ENCODE data around the gene SAE1. TPM values are rescaled to one million over a fixed set of nuclear protein-coding genes. Genes with fewer than 3 reads are reported as not detected.

Gene SAE1
- total RNA-seq, 4 donors from 2014 or later = 27.3 to 85.4 (median 51.8) TPM

DNA sequence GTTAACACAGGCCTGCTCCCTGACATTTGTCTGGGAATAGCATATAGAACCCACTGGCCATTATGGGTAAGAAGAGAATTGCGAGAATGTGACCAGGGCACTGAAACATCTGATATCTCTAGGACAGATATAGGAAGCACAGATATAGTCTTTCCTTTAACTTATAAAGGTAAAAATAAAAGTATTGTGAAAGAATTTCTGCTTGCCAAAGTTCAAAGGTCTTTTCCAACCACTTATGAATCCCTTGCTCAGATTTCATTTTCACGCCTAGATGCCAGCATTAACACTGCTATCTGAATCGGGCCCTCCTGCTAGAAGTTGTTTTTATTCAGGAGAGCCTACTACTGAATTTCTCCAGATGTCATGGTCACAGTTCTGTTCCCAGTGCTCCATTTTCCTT, 72.6 kb downstream of the SAE1 start:
- Histone ChIP-seq H3K4me3 (no peak overlapping the region), H3K9me3 (no peaks in the 10 kb centered on the region), H3K4me1 (peaks cover 0 to 8% (median 6%) of the 10 kb centered on the region in 4 donors), H3K27ac (peak overlapping the region in 2 of 4 donors; percentile 21), H3K36me3 (peaks cover 0 to 20% (median 2%) of the 10 kb centered on the region in 4 donors), H3K27me3 (no peaks in the 10 kb centered on the region)
- no peak for TF ChIP-seq POLR2AphosphoS5 (IDR thresholded peaks at IDR 0.05)
- no peak for TF ChIP-seq EP300 (IDR thresholded peaks at IDR 0.05; ENCODE audit: low read depth)
- TF ChIP-seq POLR2A (IDR thresholded peaks at IDR 0.05) = no peak
- TF ChIP-seq, protein P1, sequence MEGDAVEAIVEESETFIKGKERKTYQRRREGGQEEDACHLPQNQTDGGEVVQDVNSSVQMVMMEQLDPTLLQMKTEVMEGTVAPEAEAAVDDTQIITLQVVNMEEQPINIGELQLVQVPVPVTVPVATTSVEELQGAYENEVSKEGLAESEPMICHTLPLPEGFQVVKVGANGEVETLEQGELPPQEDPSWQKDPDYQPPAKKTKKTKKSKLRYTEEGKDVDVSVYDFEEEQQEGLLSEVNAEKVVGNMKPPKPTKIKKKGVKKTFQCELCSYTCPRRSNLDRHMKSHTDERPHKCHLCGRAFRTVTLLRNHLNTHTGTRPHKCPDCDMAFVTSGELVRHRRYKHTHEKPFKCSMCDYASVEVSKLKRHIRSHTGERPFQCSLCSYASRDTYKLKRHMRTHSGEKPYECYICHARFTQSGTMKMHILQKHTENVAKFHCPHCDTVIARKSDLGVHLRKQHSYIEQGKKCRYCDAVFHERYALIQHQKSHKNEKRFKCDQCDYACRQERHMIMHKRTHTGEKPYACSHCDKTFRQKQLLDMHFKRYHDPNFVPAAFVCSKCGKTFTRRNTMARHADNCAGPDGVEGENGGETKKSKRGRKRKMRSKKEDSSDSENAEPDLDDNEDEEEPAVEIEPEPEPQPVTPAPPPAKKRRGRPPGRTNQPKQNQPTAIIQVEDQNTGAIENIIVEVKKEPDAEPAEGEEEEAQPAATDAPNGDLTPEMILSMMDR (IDR thresholded peaks at IDR 0.05) = no peak
- no peak for DNase-seq
- WGBS, 2 donors (ENCODE audit: low coverage in 1 of 2) = 56 to 70% methylated on average over 3 of the region's 3 CpGs
- intact Hi-C loops (cut with DNase I; ENCODE audit: low total_unique reads) = loop anchor here (10.0 kb wide), 1 partner anchor 48 kb away; no protein-coding TSS in a partner anchor
- in situ Hi-C loops (cut with MboI; ENCODE audit: low pct_ligation_motif_present in 1 of 4, low pct_unique_long_range_greater_than_20kb in 1 of 4, low sequenced_read_pairs in 3 of 4) = no loop called here

- Histone ChIP-seq H3K27ac (peak overlapping the region; percentile 70 to 74 (median 73)), H3K9me3 (no peaks in the 10 kb centered on the region), H3K27me3 (no peaks in the 10 kb centered on the region), H3K36me3 (peaks cover 0 to 13% (median 5%) of the 10 kb centered on the region in 4 donors), H3K4me1 (peaks cover 7 to 10% (median 9%) of the 10 kb centered on the region in 4 donors), H3K4me3 (no peak overlapping the region)
- TF ChIP-seq POLR2AphosphoS5 (IDR thresholded peaks at IDR 0.05) (no peak), POLR2A (IDR thresholded peaks at IDR 0.05) (no peak), EP300 (IDR thresholded peaks at IDR 0.05; ENCODE audit: low read depth) (no peak)
- TF ChIP-seq, protein P1 (IDR thresholded peaks at IDR 0.05) = no peak
- DNase-seq = no peak
- 85% methylated on average over 13 of the region's 13 CpGs; no CpG with 5 or more reads in 1 of the 2 donors for WGBS, 2 donors (ENCODE audit: low coverage in 1 of 2)
- in situ Hi-C loops (cut with MboI; ENCODE audit: low pct_ligation_motif_present in 1 of 4, low pct_unique_long_range_greater_than_20kb in 1 of 4, low sequenced_read_pairs in 3 of 4) = loop anchor here in 1 of 4 donors (5.0 kb wide), 1 partner anchor 38 kb away; no protein-coding TSS in a partner anchor
- intact Hi-C loops (cut with DNase I; ENCODE audit: low total_unique reads) = loop anchor here (2.0 to 10.0 kb wide), 2 partner anchors 39 to 55 kb away; no protein-coding TSS in a partner anchor
Measured at GRCh38 chr19:47209319-47210179, 78.9 kb downstream of the SAE1 start.

DNA sequence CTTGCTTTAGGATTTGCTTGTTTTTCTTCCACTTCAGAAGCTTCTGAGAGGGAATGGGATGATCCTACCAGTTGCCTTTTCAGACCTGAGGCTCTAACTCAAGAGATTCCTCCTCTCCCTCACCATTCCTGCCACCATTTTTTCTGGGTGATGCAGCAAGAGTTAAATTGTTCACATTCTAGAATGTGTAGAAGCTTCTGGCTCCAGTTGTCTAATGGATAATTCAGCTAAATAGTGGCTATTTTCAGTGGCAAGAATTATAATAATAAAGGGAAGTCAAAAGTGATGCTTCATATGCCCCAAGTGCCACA, 79.5 kb downstream of the SAE1 start:
- no peak overlapping the region for H3K4me3 ChIP-seq
- no peak for TF ChIP-seq POLR2A (IDR thresholded peaks at IDR 0.05)
- no peak for TF ChIP-seq POLR2AphosphoS5 (IDR thresholded peaks at IDR 0.05)
- TF ChIP-seq, protein P1 (IDR thresholded peaks at IDR 0.05) = no peak
- TF ChIP-seq EP300 (IDR thresholded peaks at IDR 0.05; ENCODE audit: low read depth) = no peak
- no peak for DNase-seq
- H3K4me1 ChIP-seq = peaks cover 7 to 14% (median 11%) of the 10 kb centered on the region in 4 donors
- H3K9me3 ChIP-seq = no peaks in the 10 kb centered on the region
- no peaks in the 10 kb centered on the region for H3K27me3 ChIP-seq
- intact Hi-C loops (cut with DNase I; ENCODE audit: low total_unique reads) (no loop called here), in situ Hi-C loops (cut with MboI; ENCODE audit: low pct_ligation_motif_present in 1 of 4, low pct_unique_long_range_greater_than_20kb in 1 of 4, low sequenced_read_pairs in 3 of 4) (no loop called here)
- H3K36me3 ChIP-seq = peaks cover 0 to 13% (median 4%) of the 10 kb centered on the region in 4 donors
- H3K27ac ChIP-seq = peak overlapping the region; percentile 70 to 74 (median 73)

- Histone ChIP-seq H3K4me3 (no peak overlapping the region), H3K4me1 (peaks cover 10 to 19% (median 13%) of the 10 kb centered on the region in 4 donors), H3K9me3 (no peaks in the 10 kb centered on the region), H3K27ac (peak overlapping the region; percentile 70 to 74 (median 73)), H3K36me3 (peaks cover 0 to 8% (median under 1%) of the 10 kb centered on the region in 4 donors), H3K27me3 (no peaks in the 10 kb centered on the region)
- 30 to 46% methylated on average over 9 to 19 of the region's 19 CpGs for WGBS, 2 donors (ENCODE audit: low coverage in 1 of 2)
- peak; percentile 86 for DNase-seq
- TF ChIP-seq, protein P1 (IDR thresholded peaks at IDR 0.05) = peak; percentile 81 to 95 (median 88)
- TF ChIP-seq POLR2A (IDR thresholded peaks at IDR 0.05) (no peak), POLR2AphosphoS5 (IDR thresholded peaks at IDR 0.05) (no peak), EP300 (IDR thresholded peaks at IDR 0.05; ENCODE audit: low read depth) (no peak)
- intact Hi-C loops (cut with DNase I; ENCODE audit: low total_unique reads) (no loop called here), in situ Hi-C loops (cut with MboI; ENCODE audit: low pct_ligation_motif_present in 1 of 4, low pct_unique_long_range_greater_than_20kb in 1 of 4, low sequenced_read_pairs in 3 of 4) (no loop called here)
Measured at GRCh38 chr19:47210689-47211316, 80.2 kb downstream of the SAE1 start.
